Neural cell (in vitro differentiated cells): Measurements from ENCODE around the gene THBS1. TPM values are rescaled to one million over a fixed set of nuclear protein-coding genes. Genes with fewer than 3 reads are reported as not detected.

Experiments
- H2AFZ ChIP-seq: fragments of 200-600, 300-800 bp; sonication (generic), shearing (Covaris generic); 2 replicates; pipeline ENCODE4 v1.6.0; 2014; ENCODE audit warnings: low read depth, mild to moderate bottlenecking, antibody characterized with exemption, low read length, moderate library complexity
- H3F3A ChIP-seq: fragments of 200-600 bp; shearing (Covaris generic); 2 replicates; pipeline ENCODE4 v1.6.1; 2016; ENCODE audit warnings: mild to moderate bottlenecking, moderate library complexity, mixed read lengths, antibody characterized with exemption, low read length; ENCODE audit not compliant: insufficient read depth, poor library complexity, severe bottlenecking
- H3K27ac ChIP-seq: fragments of 200-600, 300-800 bp; sonication (generic), shearing (Covaris generic); 2 replicates; pipeline ENCODE4 v1.5.1; 2014; ENCODE audit warnings: mild to moderate bottlenecking, low read length, moderate library complexity
- H3K27me3 ChIP-seq: fragments of 300-800, 200-600 bp; sonication (generic), shearing (Covaris generic); 2 replicates; pipeline ENCODE4 v1.6.0; 2014; ENCODE audit warnings: mild to moderate bottlenecking, low read depth, low read length, moderate library complexity; ENCODE audit not compliant: insufficient read depth
- H3K36me3 ChIP-seq: fragments of 300-800, 200-600 bp; sonication (generic), shearing (Covaris generic); 2 replicates; pipeline ENCODE4 v1.5.1; 2014; ENCODE audit warnings: mild to moderate bottlenecking, antibody characterized with exemption, low read length, moderate library complexity; ENCODE audit not compliant: insufficient read depth
- H3K4me2 ChIP-seq: fragments of 300-800, 200-600 bp; sonication (generic), shearing (Covaris generic); 2 replicates; pipeline ENCODE4 v1.6.0; 2014; ENCODE audit warnings: mild to moderate bottlenecking, low read length
- H3K4me3 ChIP-seq: fragments of 300-800, 200-600 bp; sonication (generic), shearing (Covaris generic); 2 replicates; pipeline ENCODE4 v1.5.1; 2014; ENCODE audit warnings: mild to moderate bottlenecking, low read length, moderate library complexity
- H3K79me2 ChIP-seq: fragments of 200-600 bp; shearing (Covaris generic); replicated peaks from 2 replicates; pipeline ENCODE4 v1.6.0; 2014; ENCODE audit warnings: mild to moderate bottlenecking, low read length, moderate library complexity; ENCODE audit not compliant: insufficient read depth
- H3K9ac ChIP-seq: fragments of 300-800, 200-600 bp; sonication (generic), shearing (Covaris generic); 2 replicates; pipeline ENCODE4 v1.6.1; 2016; ENCODE audit warnings: mild to moderate bottlenecking, low read length, mixed read lengths
- H3K9me2 ChIP-seq: fragments of 200-600 bp; shearing (Covaris generic); 2 replicates; pipeline ENCODE4 v1.6.1; 2016; ENCODE audit warnings: mild to moderate bottlenecking, low read length, mixed read lengths; ENCODE audit not compliant: insufficient read depth
- H3K9me3 ChIP-seq: fragments of 200-600, 300-800 bp; sonication (generic), shearing (Covaris generic); 2 replicates; pipeline ENCODE4 v1.6.1; 2016; ENCODE audit warnings: mild to moderate bottlenecking, mixed run types, low read length, moderate library complexity, mixed read lengths
- H4K20me1 ChIP-seq: fragments of 200-600 bp; shearing (Covaris generic); 2 replicates; pipeline ENCODE4 v1.6.1; 2016; ENCODE audit warnings: mild to moderate bottlenecking, mixed run types; ENCODE audit not compliant: insufficient read depth
- EP300 ChIP-seq: fragments of 450-650 bp; conservative IDR thresholded peaks from 2 replicates; pipeline ENCODE4 v1.6.1; 2014; ENCODE audit warnings: antibody characterized with exemption, mild to moderate bottlenecking, moderate library complexity; ENCODE audit not compliant: poor library complexity, severe bottlenecking
- EZH2 ChIP-seq: fragments of 200-600, 300-800 bp; shearing (Covaris generic), sonication (generic); IDR thresholded peaks from 2 replicates; pipeline ENCODE4 v1.6.1; 2014; ENCODE audit warnings: antibody characterized with exemption, low read length, borderline replicate concordance, mild to moderate bottlenecking; ENCODE audit not compliant: insufficient read depth, poor library complexity, severe bottlenecking
- MXI1 ChIP-seq: fragments of 450-650 bp; conservative IDR thresholded peaks from 2 replicates; pipeline ENCODE4 v1.6.1; 2014; ENCODE audit warnings: antibody characterized with exemption, mild to moderate bottlenecking; ENCODE audit not compliant: poor library complexity, severe bottlenecking
- POLR2AphosphoS5 ChIP-seq: IDR thresholded peaks from 2 replicates; pipeline ENCODE4 v1.6.1; 2012
- RAD21 ChIP-seq: fragments of 450-650 bp; conservative IDR thresholded peaks from 2 replicates; pipeline ENCODE4 v1.6.1; 2014; ENCODE audit warnings: antibody characterized with exemption, mild to moderate bottlenecking, moderate library complexity
- SMC3 ChIP-seq: fragments of 450-650 bp; conservative IDR thresholded peaks from 2 replicates; pipeline ENCODE4 v1.6.1; 2014; ENCODE audit warnings: antibody characterized with exemption, mild to moderate bottlenecking, moderate library complexity; ENCODE audit not compliant: poor library complexity
- TAF1 ChIP-seq: IDR thresholded peaks from 2 replicates; pipeline ENCODE4 v1.6.1; 2012; ENCODE audit warnings: low read depth
- polyA plus RNA-seq: library from polyadenylated mRNA; depleted of rRNA; stranded (reverse); fragments of >200 nt; gene quantifications from 2 replicates; pipeline ENCODE4 v1.2.3, GENCODE V29; 2014
- TF ChIP-seq, protein P1 (sequence below): fragments of 450-650 bp; IDR thresholded peaks from 2 replicates; pipeline ENCODE4 v1.5.1; 2014; ENCODE audit warnings: antibody characterized with exemption, mild to moderate bottlenecking, moderate library complexity; ENCODE audit not compliant: poor library complexity, severe bottlenecking
- TF ChIP-seq, protein P2 (sequence below): IDR thresholded peaks from 2 replicates; pipeline ENCODE4 v1.6.1; 2012; ENCODE audit warnings: borderline replicate concordance

The THBS1 gene
- polyA plus RNA-seq, 1 donor from 2014 or later = 0.22 TPM

DNA sequence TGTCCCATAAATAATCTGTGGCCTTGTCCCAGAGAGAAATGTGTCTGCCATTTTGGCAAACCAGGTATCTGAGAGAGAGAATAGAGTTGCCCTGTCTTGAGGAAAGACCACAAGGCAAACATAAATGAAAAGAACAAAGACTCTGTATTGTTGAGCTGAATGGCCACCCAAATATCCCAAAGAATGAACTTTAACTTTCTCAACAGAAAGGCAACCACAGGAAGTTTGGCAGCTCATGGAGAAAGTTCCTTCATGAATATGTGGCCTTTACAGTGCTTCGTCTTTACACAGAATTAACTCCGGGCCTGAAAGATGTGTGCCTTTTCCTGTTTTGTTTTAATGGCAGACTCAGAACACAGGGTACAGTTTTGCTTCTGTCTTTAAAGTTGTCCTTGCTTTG is 41.4 kb upstream of the THBS1 start:
- H3K36me3 ChIP-seq = no peaks in the 10 kb centered on the region

DNA sequence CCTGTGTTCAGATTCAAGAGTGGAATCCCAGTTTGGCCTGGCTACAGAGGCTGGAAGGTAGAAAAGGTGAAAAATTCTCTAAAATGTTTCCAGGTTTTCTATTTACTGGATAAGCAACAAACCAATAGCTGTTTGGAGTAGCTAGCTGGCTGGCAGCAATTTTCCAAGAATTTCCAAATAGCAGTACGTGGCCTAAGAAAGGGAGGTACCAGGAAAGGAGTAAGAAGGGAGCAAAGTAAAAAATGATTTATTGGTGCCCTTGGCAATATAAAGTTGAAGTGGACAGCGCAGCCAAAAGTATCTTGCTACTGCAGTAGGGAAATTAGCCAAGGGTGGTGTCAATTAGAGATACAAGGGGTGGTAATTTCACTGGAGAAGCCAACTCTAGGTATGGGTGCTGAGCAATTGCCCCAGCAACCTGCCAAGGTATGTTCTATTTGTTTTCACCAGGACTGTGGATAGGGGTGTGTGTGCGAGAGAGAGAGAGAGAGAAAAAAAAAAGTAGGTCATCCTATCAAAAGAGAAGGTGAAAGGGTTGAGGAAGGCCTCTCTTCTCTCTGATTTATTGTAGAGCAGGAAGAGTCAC is 40.8 kb upstream of the THBS1 start:
- Histone ChIP-seq H3K27me3 (no peaks in the 10 kb centered on the region), H3K36me3 (no peaks in the 10 kb centered on the region), H3K9me2 (no peaks in the 10 kb centered on the region), H3K4me3 (no peak overlapping the region), H3K9ac (no peak overlapping the region), H4K20me1 (no peaks in the 10 kb centered on the region), H3K27ac (no peak overlapping the region), H3K9me3 (no peaks in the 10 kb centered on the region), H2AFZ (no peak overlapping the region), H3K79me2 (no peaks in the 10 kb centered on the region), H3F3A (no peaks in the 10 kb centered on the region), H3K4me2 (no peak overlapping the region)
- no peak for TF ChIP-seq MXI1
- TF ChIP-seq, protein P1, sequence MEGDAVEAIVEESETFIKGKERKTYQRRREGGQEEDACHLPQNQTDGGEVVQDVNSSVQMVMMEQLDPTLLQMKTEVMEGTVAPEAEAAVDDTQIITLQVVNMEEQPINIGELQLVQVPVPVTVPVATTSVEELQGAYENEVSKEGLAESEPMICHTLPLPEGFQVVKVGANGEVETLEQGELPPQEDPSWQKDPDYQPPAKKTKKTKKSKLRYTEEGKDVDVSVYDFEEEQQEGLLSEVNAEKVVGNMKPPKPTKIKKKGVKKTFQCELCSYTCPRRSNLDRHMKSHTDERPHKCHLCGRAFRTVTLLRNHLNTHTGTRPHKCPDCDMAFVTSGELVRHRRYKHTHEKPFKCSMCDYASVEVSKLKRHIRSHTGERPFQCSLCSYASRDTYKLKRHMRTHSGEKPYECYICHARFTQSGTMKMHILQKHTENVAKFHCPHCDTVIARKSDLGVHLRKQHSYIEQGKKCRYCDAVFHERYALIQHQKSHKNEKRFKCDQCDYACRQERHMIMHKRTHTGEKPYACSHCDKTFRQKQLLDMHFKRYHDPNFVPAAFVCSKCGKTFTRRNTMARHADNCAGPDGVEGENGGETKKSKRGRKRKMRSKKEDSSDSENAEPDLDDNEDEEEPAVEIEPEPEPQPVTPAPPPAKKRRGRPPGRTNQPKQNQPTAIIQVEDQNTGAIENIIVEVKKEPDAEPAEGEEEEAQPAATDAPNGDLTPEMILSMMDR = no peak
- no peak for TF ChIP-seq RAD21
- no peak for TF ChIP-seq EZH2
- TF ChIP-seq SMC3 = no peak
- TF ChIP-seq, protein P2, sequence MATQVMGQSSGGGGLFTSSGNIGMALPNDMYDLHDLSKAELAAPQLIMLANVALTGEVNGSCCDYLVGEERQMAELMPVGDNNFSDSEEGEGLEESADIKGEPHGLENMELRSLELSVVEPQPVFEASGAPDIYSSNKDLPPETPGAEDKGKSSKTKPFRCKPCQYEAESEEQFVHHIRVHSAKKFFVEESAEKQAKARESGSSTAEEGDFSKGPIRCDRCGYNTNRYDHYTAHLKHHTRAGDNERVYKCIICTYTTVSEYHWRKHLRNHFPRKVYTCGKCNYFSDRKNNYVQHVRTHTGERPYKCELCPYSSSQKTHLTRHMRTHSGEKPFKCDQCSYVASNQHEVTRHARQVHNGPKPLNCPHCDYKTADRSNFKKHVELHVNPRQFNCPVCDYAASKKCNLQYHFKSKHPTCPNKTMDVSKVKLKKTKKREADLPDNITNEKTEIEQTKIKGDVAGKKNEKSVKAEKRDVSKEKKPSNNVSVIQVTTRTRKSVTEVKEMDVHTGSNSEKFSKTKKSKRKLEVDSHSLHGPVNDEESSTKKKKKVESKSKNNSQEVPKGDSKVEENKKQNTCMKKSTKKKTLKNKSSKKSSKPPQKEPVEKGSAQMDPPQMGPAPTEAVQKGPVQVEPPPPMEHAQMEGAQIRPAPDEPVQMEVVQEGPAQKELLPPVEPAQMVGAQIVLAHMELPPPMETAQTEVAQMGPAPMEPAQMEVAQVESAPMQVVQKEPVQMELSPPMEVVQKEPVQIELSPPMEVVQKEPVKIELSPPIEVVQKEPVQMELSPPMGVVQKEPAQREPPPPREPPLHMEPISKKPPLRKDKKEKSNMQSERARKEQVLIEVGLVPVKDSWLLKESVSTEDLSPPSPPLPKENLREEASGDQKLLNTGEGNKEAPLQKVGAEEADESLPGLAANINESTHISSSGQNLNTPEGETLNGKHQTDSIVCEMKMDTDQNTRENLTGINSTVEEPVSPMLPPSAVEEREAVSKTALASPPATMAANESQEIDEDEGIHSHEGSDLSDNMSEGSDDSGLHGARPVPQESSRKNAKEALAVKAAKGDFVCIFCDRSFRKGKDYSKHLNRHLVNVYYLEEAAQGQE = no peak
- TF ChIP-seq EP300 = no peak
- no peak for TF ChIP-seq TAF1
- no peak for TF ChIP-seq POLR2AphosphoS5

More for the DNA sequence above, 41.4 kb upstream of the THBS1 start:
- no peak overlapping the region for H3K4me2 ChIP-seq
- no peaks in the 10 kb centered on the region for H3F3A ChIP-seq
- no peaks in the 10 kb centered on the region for H3K9me2 ChIP-seq
- no peak overlapping the region for H3K4me3 ChIP-seq
- H3K27me3 ChIP-seq = no peaks in the 10 kb centered on the region
- H3K9ac ChIP-seq = no peak overlapping the region
- no peak overlapping the region for H2AFZ ChIP-seq
- H3K9me3 ChIP-seq = no peaks in the 10 kb centered on the region
- no peak overlapping the region for H3K27ac ChIP-seq
- no peaks in the 10 kb centered on the region for H4K20me1 ChIP-seq
- TF ChIP-seq MXI1 = no peak
- TF ChIP-seq EP300 = no peak
- TF ChIP-seq, protein P2 = no peak
- TF ChIP-seq, protein P1 = no peak
- TF ChIP-seq SMC3 = no peak
- no peak for TF ChIP-seq TAF1
- TF ChIP-seq RAD21 = no peak
- no peak for TF ChIP-seq POLR2AphosphoS5
- no peak for TF ChIP-seq EZH2
- no peaks in the 10 kb centered on the region for H3K79me2 ChIP-seq
